OCI-LY7 (cell line): Measurements from ENCODE around the gene NFAM1. TPM values are rescaled to one million over a fixed set of nuclear protein-coding genes. Genes with fewer than 3 reads are reported as not detected.

Experiments used
- BruUV-seq: library from RNA; stranded (reverse); fragments of 400-500 nt; replicated peaks from 2 replicates; lab custom pipeline; 2021; lab: Mats Ljungman, UMichigan
- CTCF ChIA-PET: fragments of 300-600 bp; sonication (Branson Sonifier 250); formaldehyde crosslinking; loops from one replicate; lab custom pipeline; 2022; ENCODE audit warnings: antibody characterized with exemption; ENCODE audit not compliant: unreplicated experiment; lab: Charles Lee
- POLR2A ChIA-PET: fragments of 300-600 bp; sonication (Branson Sonifier 250); formaldehyde crosslinking; loops from one replicate; lab custom pipeline; 2022; ENCODE audit warnings: antibody characterized with exemption; lab: Charles Lee
- DNase-seq: peaks from one replicate; pipeline ENCODE4 v3.0.0-alpha.2; 2015; ENCODE audit warnings: low spot score
- H2AFZ ChIP-seq: fragments of 200-600 bp; sonication (generic), shearing (Covaris generic); 2 replicates; pipeline ENCODE4 v1.6.1; 2014; ENCODE audit warnings: mild to moderate bottlenecking, antibody characterized with exemption, low read length, moderate library complexity
- H3K27ac ChIP-seq: fragments of 200-600 bp; sonication (generic); 2 replicates; pipeline ENCODE4 v1.5.1; 2014; ENCODE audit warnings: mixed run types, low read depth, mild to moderate bottlenecking, moderate library complexity, low read length, inconsistent platforms; ENCODE audit not compliant: poor library complexity, severe bottlenecking
- H3K36me3 ChIP-seq: fragments of 200-600 bp; sonication (generic); 2 replicates; pipeline ENCODE4 v1.6.1; 2014; ENCODE audit warnings: mild to moderate bottlenecking, antibody characterized with exemption, low read length, moderate library complexity, mixed read lengths; ENCODE audit not compliant: insufficient read depth
- H3K4me1 ChIP-seq: fragments of 200-600 bp; sonication (generic); 2 replicates; pipeline ENCODE4 v1.5.1; 2014; ENCODE audit warnings: mild to moderate bottlenecking, low read length; ENCODE audit not compliant: insufficient read depth, poor library complexity, severe bottlenecking
- H3K4me2 ChIP-seq: fragments of 200-600 bp; sonication (generic); 2 replicates; pipeline ENCODE4 v1.6.1; 2014; ENCODE audit warnings: mild to moderate bottlenecking, low read length
- H3K4me3 ChIP-seq: fragments of 200-600 bp; sonication (generic); 2 replicates; pipeline ENCODE4 v1.5.1; 2014; ENCODE audit warnings: mild to moderate bottlenecking, low read depth, low read length; ENCODE audit not compliant: poor library complexity, severe bottlenecking
- H3K79me2 ChIP-seq: fragments of 200-600 bp; sonication (generic); 2 replicates; pipeline ENCODE4 v1.6.1; 2016; ENCODE audit warnings: low read depth, mild to moderate bottlenecking, low read length, moderate library complexity, mixed read lengths; ENCODE audit not compliant: insufficient read depth
- H3K9me2 ChIP-seq: fragments of 200-600 bp; sonication (generic); 2 replicates; pipeline ENCODE4 v1.6.1; 2016; ENCODE audit warnings: mild to moderate bottlenecking, low read length, mixed read lengths; ENCODE audit not compliant: insufficient read depth
- H3K9me3 ChIP-seq: fragments of 200-600 bp; sonication (generic); 2 replicates; pipeline ENCODE4 v1.6.1; 2014; ENCODE audit warnings: mild to moderate bottlenecking, mixed run types, low read length, mixed read lengths
- H4K20me1 ChIP-seq: fragments of 200-600 bp; sonication (generic); 2 replicates; pipeline ENCODE4 v1.6.1; 2014; ENCODE audit warnings: mild to moderate bottlenecking, antibody characterized with exemption, low read length, moderate library complexity, mixed read lengths; ENCODE audit not compliant: insufficient read depth
- EZH2phosphoT487 ChIP-seq: fragments of 200-600 bp; sonication (generic); IDR thresholded peaks from 2 replicates; pipeline ENCODE4 v1.6.1; 2018; ENCODE audit warnings: low read depth, borderline replicate concordance, mild to moderate bottlenecking, mixed run types, antibody characterized with exemption, low read length, moderate library complexity, mixed read lengths
- intact Hi-C: fragments of 100-400 bp; cut with micrococcal nuclease; formaldehyde crosslinking; loops from one replicate; pipeline ENCODE4 v1.10.0; 2022; ENCODE audit not compliant: unreplicated experiment
- total RNA-seq, 2 experiments: library from RNA; depleted of rRNA in 1 of 2; stranded (reverse); fragments of >200 nt in 1 of 2; shearing (Covaris generic) in 1 of 2; gene quantifications; 2 replicates each; pipeline ENCODE4 v1.2.3, GENCODE V29; 2014 to 2022
- TF ChIP-seq, protein P1 (sequence below): fragments of 200-600 bp; sonication (generic); conservative IDR thresholded peaks from 2 replicates; pipeline ENCODE4 v1.5.1; 2014; ENCODE audit warnings: mild to moderate bottlenecking, antibody characterized with exemption, low read length, moderate library complexity, mixed read lengths

The NFAM1 gene
- total RNA-seq, 2 experiments from 2014 or later = 0.16 to 0.88 TPM

GRCh38 chr22:42432818-42433217, 615 bp upstream of the NFAM1 start:
- Histone ChIP-seq H3K9me3 (no peaks in the 10 kb centered on the region), H3K36me3 (no peaks in the 10 kb centered on the region), H3K4me1 (peaks cover 34% of the 10 kb centered on the region), H2AFZ (no peak overlapping the region), H3K9me2 (no peaks in the 10 kb centered on the region), H3K4me3 (no peak overlapping the region), H3K79me2 (no peaks in the 10 kb centered on the region), H3K27ac (no peak overlapping the region), H4K20me1 (no peaks in the 10 kb centered on the region), H3K4me2 (no peak overlapping the region)
- DNase-seq = no peak
- CTCF ChIA-PET = no interaction called here
- no peak for TF ChIP-seq EZH2phosphoT487
- TF ChIP-seq, protein P1, sequence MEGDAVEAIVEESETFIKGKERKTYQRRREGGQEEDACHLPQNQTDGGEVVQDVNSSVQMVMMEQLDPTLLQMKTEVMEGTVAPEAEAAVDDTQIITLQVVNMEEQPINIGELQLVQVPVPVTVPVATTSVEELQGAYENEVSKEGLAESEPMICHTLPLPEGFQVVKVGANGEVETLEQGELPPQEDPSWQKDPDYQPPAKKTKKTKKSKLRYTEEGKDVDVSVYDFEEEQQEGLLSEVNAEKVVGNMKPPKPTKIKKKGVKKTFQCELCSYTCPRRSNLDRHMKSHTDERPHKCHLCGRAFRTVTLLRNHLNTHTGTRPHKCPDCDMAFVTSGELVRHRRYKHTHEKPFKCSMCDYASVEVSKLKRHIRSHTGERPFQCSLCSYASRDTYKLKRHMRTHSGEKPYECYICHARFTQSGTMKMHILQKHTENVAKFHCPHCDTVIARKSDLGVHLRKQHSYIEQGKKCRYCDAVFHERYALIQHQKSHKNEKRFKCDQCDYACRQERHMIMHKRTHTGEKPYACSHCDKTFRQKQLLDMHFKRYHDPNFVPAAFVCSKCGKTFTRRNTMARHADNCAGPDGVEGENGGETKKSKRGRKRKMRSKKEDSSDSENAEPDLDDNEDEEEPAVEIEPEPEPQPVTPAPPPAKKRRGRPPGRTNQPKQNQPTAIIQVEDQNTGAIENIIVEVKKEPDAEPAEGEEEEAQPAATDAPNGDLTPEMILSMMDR = no peak
- intact Hi-C loops = no loop called here
- no TSS peak for BruUV-seq
- POLR2A ChIA-PET = no interaction called here

GRCh38 chr22:42431401-42432019, 693 bp downstream of the NFAM1 start:
- TF ChIP-seq, protein P1 = no peak
- TF ChIP-seq EZH2phosphoT487 = no peak
- H3K4me2 ChIP-seq = no peak overlapping the region
- no peak overlapping the region for H3K4me3 ChIP-seq
- BruUV-seq = no TSS peak
- H3K4me1 ChIP-seq = peaks cover 22% of the 10 kb centered on the region
- H3K9me3 ChIP-seq = no peaks in the 10 kb centered on the region
- no peaks in the 10 kb centered on the region for H4K20me1 ChIP-seq
- ChIA-PET CTCF (interaction anchor here (0.5 kb wide), 1 partner anchor 260 kb away, joined by 3 read pairs; no protein-coding TSS in a partner anchor), POLR2A (no interaction called here)
- DNase-seq = no peak
- H2AFZ ChIP-seq = no peak overlapping the region
- intact Hi-C loops = no loop called here
- H3K79me2 ChIP-seq = no peaks in the 10 kb centered on the region
- H3K36me3 ChIP-seq = no peaks in the 10 kb centered on the region
- H3K9me2 ChIP-seq = no peaks in the 10 kb centered on the region
- no peak overlapping the region for H3K27ac ChIP-seq

DNA sequence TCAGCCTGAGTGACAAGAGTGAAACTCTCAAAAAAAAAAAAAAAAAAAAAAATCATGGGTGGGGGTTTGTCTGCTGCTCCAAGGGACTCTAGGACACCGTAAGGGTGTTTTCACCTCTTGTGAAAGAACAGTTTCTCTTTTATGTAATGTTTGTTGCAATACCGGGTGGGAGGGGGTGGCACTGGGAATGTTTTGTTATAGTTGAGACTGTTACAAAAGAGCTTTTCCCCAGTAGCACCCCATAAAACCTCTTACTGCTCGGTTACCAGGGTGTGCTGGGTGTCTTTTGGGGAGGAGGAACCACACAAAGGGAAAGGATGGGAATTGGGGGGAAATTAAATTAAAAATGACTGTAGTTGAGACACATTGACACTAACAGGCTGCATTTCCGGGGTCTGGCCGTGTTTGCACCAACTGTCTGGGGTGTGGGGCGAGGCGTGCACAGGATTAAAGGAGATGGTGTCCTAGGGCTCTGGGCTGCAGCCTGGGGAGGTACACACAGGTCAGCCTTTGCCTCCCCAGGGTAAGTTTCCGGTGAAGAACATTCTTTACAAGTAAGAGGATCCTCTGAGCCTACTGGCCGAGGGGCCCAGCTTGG, 1.6 kb downstream of the NFAM1 start:
- H3K9me2 ChIP-seq = no peaks in the 10 kb centered on the region
- no peaks in the 10 kb centered on the region for H3K79me2 ChIP-seq
- H3K4me1 ChIP-seq = peaks cover 17% of the 10 kb centered on the region
- DNase-seq = no peak
- no peaks in the 10 kb centered on the region for H3K36me3 ChIP-seq
- no peaks in the 10 kb centered on the region for H4K20me1 ChIP-seq
- no peaks in the 10 kb centered on the region for H3K9me3 ChIP-seq
- H2AFZ ChIP-seq = no peak overlapping the region
- intact Hi-C loops = no loop called here
- no peak overlapping the region for H3K4me2 ChIP-seq
- no peak overlapping the region for H3K27ac ChIP-seq
- ChIA-PET POLR2A (no interaction called here), CTCF (no interaction called here)
- no TSS peak for BruUV-seq
- TF ChIP-seq, protein P1 = no peak
- no peak for TF ChIP-seq EZH2phosphoT487
- H3K4me3 ChIP-seq = no peak overlapping the region
